ENCODE results near the gene FAT4.
A peak's percentile ranks its signal among the peaks of the same experiment; 100 is the strongest.

FAT4 gene

DNA sequence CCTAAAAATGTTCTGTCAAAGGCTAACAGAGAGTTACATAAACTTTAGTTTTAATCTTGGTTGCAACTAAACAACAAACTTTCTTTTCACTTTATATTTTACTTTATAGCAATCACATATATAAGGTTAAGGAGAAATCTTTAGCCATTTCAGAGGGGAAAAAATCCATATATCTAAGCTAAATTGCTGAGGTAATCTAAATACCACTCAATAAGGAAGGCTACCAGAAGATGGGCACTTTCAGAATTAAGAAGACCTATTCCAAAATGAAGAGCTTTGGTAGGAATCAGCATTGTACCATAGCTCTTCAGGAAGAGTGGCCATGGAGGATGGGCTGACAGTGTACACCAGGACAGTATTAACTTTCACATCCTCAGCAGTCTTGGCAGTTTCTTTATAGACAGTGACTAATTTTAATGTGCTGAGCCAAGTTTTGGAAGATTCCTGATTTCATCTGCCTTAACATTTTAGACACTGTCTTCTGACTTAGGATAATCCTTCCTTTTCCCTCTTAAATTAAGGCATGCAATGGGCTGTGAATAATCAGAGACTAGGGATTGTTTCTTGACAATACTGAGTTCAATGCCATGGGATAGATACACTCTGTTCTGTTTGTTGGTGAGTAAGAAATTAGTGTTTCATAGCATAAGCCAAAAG is 7.1 kb downstream of the FAT4 start:
- no peak for DNase-seq
- Histone ChIP-seq H3K4me3 (ENCODE audit: low read depth in 1 of 2, low read length in 2 of 2) (no peak overlapping the region), H3K27ac (ENCODE audit: low read length) (no peak overlapping the region), H3K4me1 (ENCODE audit: insufficient read depth, low read length) (no peaks in the 10 kb centered on the region), H3K27me3 (ENCODE audit: insufficient read depth, low read length, poor library complexity) (no peaks in the 10 kb centered on the region), H3K79me2 (ENCODE audit: insufficient read depth, low read length) (no peaks in the 10 kb centered on the region), H3K4me2 (ENCODE audit: insufficient read depth, low read length) (no peak overlapping the region), H2AFZ (ENCODE audit: low read depth, low read length) (no peak overlapping the region), H3K9ac (ENCODE audit: low read depth, low read length) (no peak overlapping the region), H3K9me3 (ENCODE audit: insufficient read depth, low read length, severe bottlenecking) (peaks cover 5% of the 10 kb centered on the region), H3K36me3 (ENCODE audit: insufficient read depth, low read length) (no peaks in the 10 kb centered on the region), H4K20me1 (ENCODE audit: insufficient read depth, low read length) (no peaks in the 10 kb centered on the region)
- no peak for ATAC-seq (ENCODE audit: insufficient read depth, low read depth)
- TF ChIP-seq, protein P1, sequence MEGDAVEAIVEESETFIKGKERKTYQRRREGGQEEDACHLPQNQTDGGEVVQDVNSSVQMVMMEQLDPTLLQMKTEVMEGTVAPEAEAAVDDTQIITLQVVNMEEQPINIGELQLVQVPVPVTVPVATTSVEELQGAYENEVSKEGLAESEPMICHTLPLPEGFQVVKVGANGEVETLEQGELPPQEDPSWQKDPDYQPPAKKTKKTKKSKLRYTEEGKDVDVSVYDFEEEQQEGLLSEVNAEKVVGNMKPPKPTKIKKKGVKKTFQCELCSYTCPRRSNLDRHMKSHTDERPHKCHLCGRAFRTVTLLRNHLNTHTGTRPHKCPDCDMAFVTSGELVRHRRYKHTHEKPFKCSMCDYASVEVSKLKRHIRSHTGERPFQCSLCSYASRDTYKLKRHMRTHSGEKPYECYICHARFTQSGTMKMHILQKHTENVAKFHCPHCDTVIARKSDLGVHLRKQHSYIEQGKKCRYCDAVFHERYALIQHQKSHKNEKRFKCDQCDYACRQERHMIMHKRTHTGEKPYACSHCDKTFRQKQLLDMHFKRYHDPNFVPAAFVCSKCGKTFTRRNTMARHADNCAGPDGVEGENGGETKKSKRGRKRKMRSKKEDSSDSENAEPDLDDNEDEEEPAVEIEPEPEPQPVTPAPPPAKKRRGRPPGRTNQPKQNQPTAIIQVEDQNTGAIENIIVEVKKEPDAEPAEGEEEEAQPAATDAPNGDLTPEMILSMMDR (IDR thresholded peaks at IDR 0.05; ENCODE audit: borderline replicate concordance, extremely low read depth, low read length, poor library complexity, severe bottlenecking): no peak
- TF ChIP-seq EZH2 (IDR thresholded peaks at IDR 0.05; ENCODE audit: borderline replicate concordance, low read depth, low read length, severe bottlenecking): no peak

DNA sequence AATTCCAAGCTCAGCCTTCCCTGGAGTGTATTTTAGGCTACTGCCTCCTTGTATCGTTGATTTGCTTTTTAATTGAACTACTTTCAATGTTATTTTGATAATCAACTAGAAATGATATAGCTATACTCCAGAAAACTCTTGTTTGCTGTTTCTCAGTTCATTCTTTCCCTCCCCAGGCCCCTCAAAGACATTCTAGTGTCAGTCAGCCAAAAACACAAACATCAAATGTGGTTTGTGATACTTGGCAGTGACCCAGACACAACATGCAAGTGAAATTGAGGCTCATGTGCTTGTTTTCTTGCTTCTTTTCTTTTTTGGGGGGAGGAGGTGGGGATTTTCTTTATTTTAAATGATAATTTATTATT is 7.6 kb downstream of the FAT4 start:
- Histone ChIP-seq H2AFZ (ENCODE audit: low read depth, low read length) (no peak overlapping the region), H3K36me3 (ENCODE audit: insufficient read depth, low read length) (no peaks in the 10 kb centered on the region), H3K27ac (ENCODE audit: low read length) (no peak overlapping the region), H3K4me3 (ENCODE audit: low read depth in 1 of 2, low read length in 2 of 2) (no peak overlapping the region), H3K9ac (ENCODE audit: low read depth, low read length) (no peak overlapping the region), H3K9me3 (ENCODE audit: insufficient read depth, low read length, severe bottlenecking) (peaks cover under 1% of the 10 kb centered on the region), H3K27me3 (ENCODE audit: insufficient read depth, low read length, poor library complexity) (no peaks in the 10 kb centered on the region), H4K20me1 (ENCODE audit: insufficient read depth, low read length) (no peaks in the 10 kb centered on the region), H3K4me1 (ENCODE audit: insufficient read depth, low read length) (no peaks in the 10 kb centered on the region), H3K4me2 (ENCODE audit: insufficient read depth, low read length) (no peak overlapping the region), H3K79me2 (ENCODE audit: insufficient read depth, low read length) (no peaks in the 10 kb centered on the region)
- DNase-seq: peak; percentile 10
- no peak for TF ChIP-seq EZH2 (IDR thresholded peaks at IDR 0.05; ENCODE audit: borderline replicate concordance, low read depth, low read length, severe bottlenecking)
- TF ChIP-seq, protein P1 (IDR thresholded peaks at IDR 0.05; ENCODE audit: borderline replicate concordance, extremely low read depth, low read length, poor library complexity, severe bottlenecking): no peak
- no peak for ATAC-seq (ENCODE audit: insufficient read depth, low read depth)

DNA sequence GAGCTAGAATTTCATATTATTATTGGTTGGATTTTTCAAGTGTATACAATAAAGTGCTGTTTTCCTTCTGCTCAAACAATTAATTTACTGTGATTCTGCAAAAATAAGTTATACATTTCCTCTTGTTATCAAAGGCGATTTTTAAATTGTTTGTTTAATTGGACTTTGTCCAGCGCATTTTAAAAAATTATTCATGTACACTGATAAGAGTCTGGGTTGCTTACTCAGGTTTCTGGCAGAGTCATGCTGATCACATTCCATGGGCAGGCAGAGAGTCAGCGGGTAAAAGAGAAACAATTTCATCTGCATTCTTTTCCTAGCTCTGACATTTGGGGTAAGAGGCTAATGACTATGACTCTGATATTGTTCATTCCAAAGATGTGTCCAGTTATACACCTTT is 8.9 kb downstream of the FAT4 start:
- Histone ChIP-seq H3K36me3 (ENCODE audit: insufficient read depth, low read length) (no peaks in the 10 kb centered on the region), H3K4me1 (ENCODE audit: insufficient read depth, low read length) (no peaks in the 10 kb centered on the region), H3K4me3 (ENCODE audit: low read depth in 1 of 2, low read length in 2 of 2) (no peak overlapping the region), H3K4me2 (ENCODE audit: insufficient read depth, low read length) (no peak overlapping the region), H3K9me3 (ENCODE audit: insufficient read depth, low read length, severe bottlenecking) (no peaks in the 10 kb centered on the region), H4K20me1 (ENCODE audit: insufficient read depth, low read length) (no peaks in the 10 kb centered on the region), H3K27me3 (ENCODE audit: insufficient read depth, low read length, poor library complexity) (no peaks in the 10 kb centered on the region), H3K9ac (ENCODE audit: low read depth, low read length) (no peak overlapping the region), H3K27ac (ENCODE audit: low read length) (no peak overlapping the region), H3K79me2 (ENCODE audit: insufficient read depth, low read length) (no peaks in the 10 kb centered on the region), H2AFZ (ENCODE audit: low read depth, low read length) (no peak overlapping the region)
- no peak for ATAC-seq (ENCODE audit: insufficient read depth, low read depth)
- DNase-seq: no peak
- TF ChIP-seq, protein P1 (IDR thresholded peaks at IDR 0.05; ENCODE audit: borderline replicate concordance, extremely low read depth, low read length, poor library complexity, severe bottlenecking): no peak
- TF ChIP-seq EZH2 (IDR thresholded peaks at IDR 0.05; ENCODE audit: borderline replicate concordance, low read depth, low read length, severe bottlenecking): no peak

Data from DND-41 (cell line).